GM18907 (cell line): ENCODE data around the gene MXD4.
"Not testable (repeated sequence)": the region's sequence is repeated elsewhere in the genome, so short reads cannot be mapped to it uniquely, and the experiment has no call there.

Experiments
- ATAC-seq: cut with Tn5 transposase; IDR thresholded peaks from one replicate; pipeline ENCODE4 v1.9.1; 2021; ENCODE audit warnings: mild to moderate bottlenecking, moderate library complexity; ENCODE audit not compliant: unreplicated experiment

MXD4 gene

GRCh38 chr4:2231082-2231481 lies 30.8 kb downstream of the MXD4 start:
- no peak for ATAC-seq

GRCh38 chr4:2226261-2226660 lies 35.6 kb downstream of the MXD4 start:
- ATAC-seq = no peak

GRCh38 chr4:2222838-2223237 lies 39.1 kb downstream of the MXD4 start:
- no peak for ATAC-seq

GRCh38 chr4:2221378-2221777 lies 40.5 kb downstream of the MXD4 start:
- ATAC-seq = not testable (repeated sequence)

GRCh38 chr4:2220016-2220630 lies 41.8 kb downstream of the MXD4 start:
- peak; percentile 51 for ATAC-seq

- ATAC-seq = no peak
These were observed 42.6 kb downstream of the MXD4 start for GRCh38 chr4:2219233-2219760.

- ATAC-seq = no peak
These were observed 43.5 kb downstream of the MXD4 start for GRCh38 chr4:2218436-2218835.

GRCh38 chr4:2217726-2218125 lies 44.2 kb downstream of the MXD4 start:
- no peak for ATAC-seq

GRCh38 chr4:2212831-2213230 lies 49.1 kb downstream of the MXD4 start:
- no peak for ATAC-seq

GRCh38 chr4:2202789-2203188 lies 59.1 kb downstream of the MXD4 start:
- ATAC-seq = not testable (repeated sequence)
